K562 (cell line): ENCODE data around the gene PWP2. TPM values are rescaled to one million over a fixed set of nuclear protein-coding genes. Genes with fewer than 3 reads are reported as not detected.

Experiments
- ATAC-seq: fragments of 200-7000 bp; cut with Tn5 transposase; 3 replicates; pipeline ENCODE4 v1.9.1; 2020; ENCODE audit warnings: moderate library complexity
- BruUV-seq: library from RNA; stranded (reverse); fragments of 400-500 nt; replicated peaks from 2 replicates; lab custom pipeline; 2021; lab: Mats Ljungman, UMichigan
- CTCF ChIA-PET: fragments of 300-600 bp; formaldehyde crosslinking; extraction: SDS; loops from one replicate; lab custom pipeline; 2021; ENCODE audit warnings: low intra/inter-chr PET ratio; lab: Yijun Ruan, JAX
- POLR2A ChIA-PET: fragments of 300-600, 350-650 bp; sonication (Branson Sonifier 250); formaldehyde crosslinking; extraction: SDS; loops from one replicate; lab custom pipeline; 2021; ENCODE audit warnings: antibody characterized with exemption, inconsistent platforms; lab: Yijun Ruan, JAX
- DNase-seq, 4 experiments: peaks; one replicate each; pipeline versions ENCODE4 v3.0.0 to v3.0.0-alpha.2; 2011 to 2018; ENCODE audit warnings: low spot score in 3 of 4, mixed read lengths in 3 of 4; ENCODE audit errors: extremely low read depth in 1 of 4
- FAIRE-seq: peaks from 2 replicates; lab custom pipeline; 2011; peaks lifted over from hg19 to GRCh38; lab: Jason Lieb, UNC
- H2AFZ ChIP-seq: 2 replicates; pipeline ENCODE4 v1.6.0; 2011; ENCODE audit warnings: low read depth, low read length, control low read depth, inconsistent platforms
- H3K27ac ChIP-seq: fragments of 200-600 bp; 3 replicates; pipeline ENCODE4 v1.8.0; 2011; ENCODE audit warnings: low read depth, mild to moderate bottlenecking, control low read depth, inconsistent platforms, low read length, moderate library complexity, mixed read lengths; ENCODE audit errors: extremely low read depth
- H3K27me3 ChIP-seq, 2 experiments: fragments of 300-600 bp in 1 of 2; 2 replicates in 1 of 2; 3 replicates in 1 of 2; pipeline versions ENCODE4 v1.6.0 to v1.8.0; 2011; ENCODE audit warnings: inconsistent platforms in 2 of 2, low read length in 2 of 2, mild to moderate bottlenecking in 1 of 2, mixed read lengths in 1 of 2, moderate library complexity in 1 of 2; ENCODE audit not compliant: control insufficient read depth in 2 of 2, insufficient read depth in 2 of 2
- H3K36me3 ChIP-seq: fragments of 300-600 bp; 3 replicates; pipeline ENCODE4 v1.8.0; 2011; ENCODE audit warnings: mild to moderate bottlenecking, low read length, inconsistent platforms; ENCODE audit not compliant: control insufficient read depth, insufficient read depth
- H3K4me1 ChIP-seq, 2 experiments: fragments of 200-600 bp in 1 of 2; replicated peaks in 1 of 2; 2 replicates in 1 of 2; 3 replicates in 1 of 2; pipeline versions ENCODE4 v1.5.1 to v1.8.0; 2011; ENCODE audit warnings: inconsistent platforms in 2 of 2, low read length in 2 of 2, mild to moderate bottlenecking in 1 of 2, mixed read lengths in 1 of 2, moderate library complexity in 1 of 2; ENCODE audit not compliant: control insufficient read depth in 2 of 2, insufficient read depth in 2 of 2
- H3K4me2 ChIP-seq: 2 replicates; pipeline ENCODE4 v1.6.1; 2011; ENCODE audit warnings: low read length, control low read depth, inconsistent platforms, mixed read lengths; ENCODE audit not compliant: insufficient read depth
- H3K4me3 ChIP-seq: fragments of 200-600 bp; sonication (generic), shearing (Covaris generic); 2 replicates; pipeline ENCODE4 v1.5.1; 2016; ENCODE audit warnings: control low read depth, inconsistent platforms
- H3K79me2 ChIP-seq: fragments of 200-600 bp; 3 replicates; pipeline ENCODE4 v1.8.0; 2011; ENCODE audit warnings: low read length, inconsistent platforms; ENCODE audit not compliant: control insufficient read depth, insufficient read depth
- H3K9ac ChIP-seq, 2 experiments: 2 replicates each; pipeline versions ENCODE4 v1.6.0 to v1.6.1; 2011; ENCODE audit warnings: low read depth in 2 of 2, low read length in 2 of 2, control low read depth in 1 of 2, inconsistent platforms in 1 of 2, mild to moderate bottlenecking in 1 of 2, mixed read lengths in 1 of 2; ENCODE audit not compliant: insufficient read depth in 1 of 2
- H3K9me1 ChIP-seq: one replicate; pipeline ENCODE4 v1.6.0; 2011; ENCODE audit warnings: inconsistent platforms, mild to moderate bottlenecking, low read length, moderate library complexity; ENCODE audit not compliant: control insufficient read depth, insufficient read depth
- H3K9me3 ChIP-seq: replicated peaks from 2 replicates; pipeline ENCODE4 v1.5.1; 2011; ENCODE audit warnings: low read depth, low read length, inconsistent platforms; ENCODE audit not compliant: control insufficient read depth, insufficient read depth
- H4K20me1 ChIP-seq: replicated peaks from 2 replicates; pipeline ENCODE4 v1.6.1; 2011; ENCODE audit warnings: low read length, inconsistent platforms, mixed read lengths; ENCODE audit not compliant: control insufficient read depth, insufficient read depth
- BRCA1 ChIP-seq, 2 experiments: fragments of 450-650 bp in 1 of 2; sonication (generic) in 1 of 2; formaldehyde crosslinking in 1 of 2; IDR thresholded peaks; 2 replicates each; pipeline versions ENCODE4 v1.5.0 to v1.6.1; 2017 to 2020; ENCODE audit warnings: mild to moderate bottlenecking in 1 of 2, missing genetic modification reagents in 1 of 2
- CHD2 ChIP-seq: IDR thresholded peaks from 2 replicates; pipeline ENCODE4 v1.6.1; 2011; ENCODE audit warnings: low read depth, low read length
- ESRRB ChIP-seq: fragments of 250-450 bp; sonication (Bioruptor Pico); IDR thresholded peaks from 2 replicates; pipeline ENCODE4 v1.5.0; 2020; ENCODE audit warnings: mild to moderate bottlenecking, moderate library complexity, borderline replicate concordance
- L3MBTL2 ChIP-seq: fragments of 450-650 bp; IDR thresholded peaks from 2 replicates; pipeline ENCODE4 v1.6.1; 2016; ENCODE audit warnings: mild to moderate bottlenecking, moderate library complexity
- SMAD1 ChIP-seq: fragments of 150-350 bp; IDR thresholded peaks from 2 replicates; pipeline ENCODE4 v1.6.1; 2014; ENCODE audit warnings: low read length, low read depth; ENCODE audit not compliant: partially characterized antibody
- SUPT5H ChIP-seq: fragments of 450-650 bp; IDR thresholded peaks from 2 replicates; pipeline ENCODE4 v1.6.1; 2016
- TCFL5 ChIP-seq: fragments of 250-450 bp; sonication (Bioruptor Pico); conservative IDR thresholded peaks from 2 replicates; pipeline ENCODE4 v1.6.1; 2021; ENCODE audit warnings: mild to moderate bottlenecking, moderate library complexity, matching md5 sums
- ZNF12 ChIP-seq: sonication (generic); formaldehyde crosslinking; IDR thresholded peaks from 2 replicates; pipeline ENCODE4 v1.4.0; 2020; ENCODE audit warnings: mild to moderate bottlenecking, missing genetic modification reagents
- ZNF311 ChIP-seq: fragments of 250-450 bp; sonication (Bioruptor Pico); IDR thresholded peaks from 2 replicates; pipeline ENCODE4 v1.4.0; 2020; ENCODE audit warnings: mild to moderate bottlenecking, moderate library complexity
- ZNF384 ChIP-seq: IDR thresholded peaks from 2 replicates; pipeline ENCODE4 v1.6.1; 2012; ENCODE audit warnings: low read depth, low read length, improper control_type of control experiment
- WGBS: fragments of 100-300 bp; shearing (Covaris generic); methylation state at CpG from one replicate; pipeline ENCODE4 v1.1.6; 2016; ENCODE audit warnings: low coverage, mixed read lengths; ENCODE audit not compliant: insufficient coverage; ENCODE audit errors: missing lambda C conversion rate; 5-methylcytosine and 5-hydroxymethylcytosine counted together
- in situ Hi-C: fragments of 300-500 bp; cut with MboI; formaldehyde crosslinking; loops from 4 replicates; pipeline ENCODE4 v1.15.0; 2018; ENCODE audit warnings: inconsistent platforms, mixed read lengths
- intact Hi-C: fragments of 100-400 bp; cut with micrococcal nuclease; formaldehyde crosslinking; loops from 2 replicates; pipeline ENCODE4 v1.14.2; 2022
- polyA plus RNA-seq, 8 experiments: library from polyadenylated mRNA; depleted of rRNA in 4 of 8; stranded (reverse) in 5 of 8; unstranded in 3 of 8; fragments of >200 nt; fragmentation: Nextera tagmentation in 2 of 8; fragmentation: Illumina TruSeq in 1 of 8; extraction: Ambion mirVana in 2 of 8; extraction: Trizol in 1 of 8; gene quantifications; 2 replicates each; pipeline versions ENCODE4 v1.2.1 to v1.2.3, GENCODE V29; 2011 to 2014; ENCODE audit warnings: inconsistent platforms in 1 of 8, missing spikeins in 1 of 8
- total RNA-seq, 7 experiments: library from RNA; depleted of rRNA in 6 of 7; stranded (reverse); fragments of >200 nt in 6 of 7; fragmentation: Illumina TruSeq in 2 of 7; extraction: Trizol in 2 of 7; gene quantifications; 2 replicates each; pipeline versions ENCODE4 v1.2.1 to v1.2.3, GENCODE V29; 2011 to 2021; ENCODE audit warnings: low replicate concordance in 1 of 7
- TF ChIP-seq, protein P1 (sequence below): fragments of 250-450 bp; sonication (Bioruptor Pico); IDR thresholded peaks from 2 replicates; pipeline ENCODE4 v1.4.0; 2020

PWP2 gene
- total and polyA plus RNA-seq, 9 of the 15 experiments (the other 6 are each of a cell fraction or from before 2014, with no cell fraction given) = 0.72 to 57.6 (median 31.1) TPM

DNA sequence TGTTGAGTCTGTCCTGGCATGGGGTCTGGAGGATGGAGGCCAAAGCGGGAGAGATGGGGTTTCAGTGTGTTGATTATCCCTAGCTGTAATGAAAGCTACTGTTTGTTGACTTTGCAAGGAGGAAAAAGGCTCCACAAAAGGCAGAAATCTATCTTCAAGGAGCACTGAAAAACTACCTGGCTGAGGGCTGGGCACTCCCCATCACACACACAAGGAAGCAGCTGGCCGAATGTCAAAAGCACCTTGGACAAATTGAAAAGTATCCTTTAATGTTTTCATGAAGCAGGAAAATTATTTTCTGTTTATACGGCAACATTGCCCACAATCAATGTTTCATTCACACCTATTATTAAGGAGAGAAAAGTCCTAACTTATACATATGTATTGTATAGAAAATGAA lies 27.8 kb upstream of the PWP2 start:
- no peak overlapping the region for H2AFZ ChIP-seq
- H3K27me3 ChIP-seq = no peaks in the 10 kb centered on the region
- ChIA-PET POLR2A (interaction anchor here (0.7 to 2.7 kb wide), 4 partner anchors 9 to 91 kb away, joined by 3 to 11 read pairs (median 5); no protein-coding TSS in a partner anchor), CTCF (no interaction called here)
- peaks cover 0 to 6% of the 10 kb centered on the region in 2 experiments; a peak in 2 of 5 replicates for H3K4me1 ChIP-seq
- peaks cover 95% of the 10 kb centered on the region for H3K36me3 ChIP-seq
- 0 out of 2 replicates have a peak, but pooled peaks cover 2% of the 10 kb centered on the region for H4K20me1 ChIP-seq
- H3K27ac ChIP-seq = no peak overlapping the region
- intact Hi-C loops = no loop called here
- H3K9me1 ChIP-seq = no peaks in the 10 kb centered on the region
- FAIRE-seq (no peak), ATAC-seq (no peak), DNase-seq (no peak)
- no TSS peak for BruUV-seq
- TF ChIP-seq ESRRB (no peak), L3MBTL2 (no peak), BRCA1 (IDR thresholded peaks at IDR 0.05) (no peak), BRCA1 (CRISPR knock-in tag; IDR thresholded peaks at IDR 0.05) (no peak), SUPT5H (no peak), ZNF384 (no peak), TCFL5 (CRISPR knock-in tag) (no peak), SMAD1 (no peak), ZNF311 (CRISPR knock-in tag) (no peak), CHD2 (no peak), ZNF12 (no peak)
- TF ChIP-seq, protein P1, sequence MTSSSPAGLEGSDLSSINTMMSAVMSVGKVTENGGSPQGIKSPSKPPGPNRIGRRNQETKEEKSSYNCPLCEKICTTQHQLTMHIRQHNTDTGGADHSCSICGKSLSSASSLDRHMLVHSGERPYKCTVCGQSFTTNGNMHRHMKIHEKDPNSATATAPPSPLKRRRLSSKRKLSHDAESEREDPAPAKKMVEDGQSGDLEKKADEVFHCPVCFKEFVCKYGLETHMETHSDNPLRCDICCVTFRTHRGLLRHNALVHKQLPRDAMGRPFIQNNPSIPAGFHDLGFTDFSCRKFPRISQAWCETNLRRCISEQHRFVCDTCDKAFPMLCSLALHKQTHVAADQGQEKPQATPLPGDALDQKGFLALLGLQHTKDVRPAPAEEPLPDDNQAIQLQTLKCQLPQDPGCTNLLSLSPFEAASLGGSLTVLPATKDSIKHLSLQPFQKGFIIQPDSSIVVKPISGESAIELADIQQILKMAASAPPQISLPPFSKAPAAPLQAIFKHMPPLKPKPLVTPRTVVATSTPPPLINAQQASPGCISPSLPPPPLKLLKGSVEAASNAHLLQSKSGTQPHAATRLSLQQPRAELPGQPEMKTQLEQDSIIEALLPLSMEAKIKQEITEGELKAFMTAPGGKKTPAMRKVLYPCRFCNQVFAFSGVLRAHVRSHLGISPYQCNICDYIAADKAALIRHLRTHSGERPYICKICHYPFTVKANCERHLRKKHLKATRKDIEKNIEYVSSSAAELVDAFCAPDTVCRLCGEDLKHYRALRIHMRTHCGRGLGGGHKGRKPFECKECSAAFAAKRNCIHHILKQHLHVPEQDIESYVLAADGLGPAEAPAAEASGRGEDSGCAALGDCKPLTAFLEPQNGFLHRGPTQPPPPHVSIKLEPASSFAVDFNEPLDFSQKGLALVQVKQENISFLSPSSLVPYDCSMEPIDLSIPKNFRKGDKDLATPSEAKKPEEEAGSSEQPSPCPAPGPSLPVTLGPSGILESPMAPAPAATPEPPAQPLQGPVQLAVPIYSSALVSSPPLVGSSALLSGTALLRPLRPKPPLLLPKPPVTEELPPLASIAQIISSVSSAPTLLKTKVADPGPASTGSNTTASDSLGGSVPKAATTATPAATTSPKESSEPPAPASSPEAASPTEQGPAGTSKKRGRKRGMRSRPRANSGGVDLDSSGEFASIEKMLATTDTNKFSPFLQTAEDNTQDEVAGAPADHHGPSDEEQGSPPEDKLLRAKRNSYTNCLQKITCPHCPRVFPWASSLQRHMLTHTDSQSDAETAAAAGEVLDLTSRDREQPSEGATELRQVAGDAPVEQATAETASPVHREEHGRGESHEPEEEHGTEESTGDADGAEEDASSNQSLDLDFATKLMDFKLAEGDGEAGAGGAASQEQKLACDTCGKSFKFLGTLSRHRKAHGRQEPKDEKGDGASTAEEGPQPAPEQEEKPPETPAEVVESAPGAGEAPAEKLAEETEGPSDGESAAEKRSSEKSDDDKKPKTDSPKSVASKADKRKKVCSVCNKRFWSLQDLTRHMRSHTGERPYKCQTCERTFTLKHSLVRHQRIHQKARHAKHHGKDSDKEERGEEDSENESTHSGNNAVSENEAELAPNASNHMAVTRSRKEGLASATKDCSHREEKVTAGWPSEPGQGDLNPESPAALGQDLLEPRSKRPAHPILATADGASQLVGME (CRISPR knock-in tag) = no peak
- no peak overlapping the region for H3K4me3 ChIP-seq
- no peak overlapping the region for H3K4me2 ChIP-seq
- H3K9ac ChIP-seq = no peak overlapping the region
- H3K79me2 ChIP-seq = no peaks in the 10 kb centered on the region
- 93% methylated on average over 3 of the region's 3 CpGs for WGBS
- in situ Hi-C loops = no loop called here
- H3K9me3 ChIP-seq = no peaks in the 10 kb centered on the region
